HS-27A (cell line): Measurements from ENCODE around the gene RBMXL3.
"Not testable (repeated sequence)": the region's sequence is repeated elsewhere in the genome, so short reads cannot be mapped to it uniquely, and the experiment has no call there.

Source experiments
- DNase-seq: peaks from one replicate; pipeline ENCODE4 v3.0.0-alpha.2; 2012; ENCODE audit warnings: low read depth, missing footprints

RBMXL3 gene

DNA sequence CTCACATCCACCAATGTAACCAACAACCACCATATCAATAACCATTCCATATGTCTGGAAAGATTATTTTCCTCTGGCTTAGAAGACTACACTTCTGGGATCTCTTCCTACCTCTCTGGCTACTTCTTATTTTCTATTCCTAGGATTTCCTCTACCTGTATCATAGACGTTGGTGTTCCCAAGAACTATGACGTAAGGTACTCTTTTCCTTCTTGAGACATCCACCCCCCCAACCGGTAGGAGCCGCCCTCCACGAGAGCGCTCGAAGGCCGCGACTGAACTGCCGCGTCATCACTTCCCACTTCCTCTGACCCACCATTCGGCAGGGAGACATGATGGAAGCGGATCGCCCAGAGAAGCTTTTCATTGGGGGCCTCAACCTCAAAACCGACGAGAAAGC is at the start of gene RBMXL3:
RBMXL3 (plus strand) TSS at position 301 of the 400 bp plus-strand sequence; CDS start at position 333, 32 bp downstream.
- DNase-seq = no peak

DNA sequence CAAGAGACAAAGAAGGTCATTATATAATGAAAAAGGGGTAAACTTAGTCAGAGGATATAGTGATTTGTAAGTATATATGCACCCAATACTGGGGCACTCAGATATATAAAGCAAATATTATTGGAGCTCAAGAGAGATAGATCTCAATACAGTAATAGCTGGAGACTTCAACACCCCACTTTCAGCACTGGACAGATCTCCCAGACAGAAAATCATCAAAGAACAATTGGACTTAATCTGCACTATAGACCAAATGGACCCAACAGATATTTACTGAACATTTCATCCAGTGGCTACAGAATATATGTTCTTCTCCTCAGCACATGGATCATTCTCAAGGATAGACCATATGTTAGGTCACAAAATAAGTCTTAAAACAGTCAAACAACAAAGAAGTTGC is 47.2 kb upstream of the RBMXL3 start:
- DNase-seq = no peak

DNA sequence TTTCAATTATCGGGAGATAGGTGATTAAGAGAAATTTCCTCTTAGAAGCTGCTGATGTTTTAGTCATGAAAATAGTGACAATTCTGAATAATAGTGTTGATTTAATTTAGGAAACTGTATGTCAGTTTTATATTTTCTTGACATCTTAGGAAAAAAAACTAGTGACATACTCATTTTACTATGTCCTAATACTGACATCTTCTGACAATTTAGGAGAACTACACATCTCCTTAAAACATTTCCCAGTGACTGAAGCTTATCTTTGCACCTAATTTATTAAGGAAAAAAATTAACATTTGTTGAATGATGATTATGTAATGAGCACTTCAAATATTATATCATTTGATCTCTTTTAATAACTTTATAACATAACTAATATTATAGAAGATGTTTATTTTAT is 42.0 kb upstream of the RBMXL3 start:
- DNase-seq = no peak

- DNase-seq = no peak
Measured at GRCh38 chrX:115173181-115173580, 16.0 kb upstream of the RBMXL3 start.

DNA sequence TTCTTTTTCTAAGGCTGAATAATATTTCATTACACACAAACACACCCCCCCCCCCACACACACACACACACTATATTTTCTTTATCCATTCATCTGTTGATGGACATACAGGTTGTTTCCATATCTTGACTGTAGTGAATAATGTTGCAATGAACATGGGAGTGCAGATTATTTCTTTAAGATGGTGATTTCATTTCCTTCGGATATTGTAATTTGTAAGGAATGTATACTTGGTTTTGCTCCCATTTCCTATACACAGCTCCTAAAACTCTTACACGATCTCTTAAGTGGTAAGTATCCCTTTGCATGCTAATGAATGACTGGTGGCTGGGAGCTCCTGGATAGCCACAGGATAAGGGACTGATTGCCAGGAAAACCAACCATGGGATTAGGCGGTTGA is 14.7 kb upstream of the RBMXL3 start:
- no peak for DNase-seq

GRCh38 chrX:115177932-115178331 is 11.3 kb upstream of the RBMXL3 start:
- no peak for DNase-seq

- no peak for DNase-seq
Measured at GRCh38 chrX:115178473-115178872, 10.7 kb upstream of the RBMXL3 start.

DNA sequence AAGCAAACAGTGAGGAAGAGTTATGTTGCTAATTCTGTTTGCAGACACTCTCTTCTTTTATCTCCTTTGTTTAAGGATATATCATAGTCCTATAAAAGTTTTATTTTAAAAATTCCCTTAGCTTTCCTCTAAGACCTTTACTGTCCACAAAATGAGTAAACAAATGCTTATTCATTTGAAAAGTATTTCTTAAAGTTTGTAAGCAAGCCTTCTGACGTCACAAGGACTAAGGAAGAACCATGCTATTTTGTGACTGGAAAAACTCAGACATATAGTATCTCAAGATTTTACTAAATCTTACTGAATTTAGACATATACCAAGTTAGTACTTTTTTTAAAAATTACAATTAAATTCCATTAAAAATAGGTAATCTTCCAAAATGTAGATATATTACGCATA is 5.2 kb upstream of the RBMXL3 start:
- DNase-seq = no peak

DNA sequence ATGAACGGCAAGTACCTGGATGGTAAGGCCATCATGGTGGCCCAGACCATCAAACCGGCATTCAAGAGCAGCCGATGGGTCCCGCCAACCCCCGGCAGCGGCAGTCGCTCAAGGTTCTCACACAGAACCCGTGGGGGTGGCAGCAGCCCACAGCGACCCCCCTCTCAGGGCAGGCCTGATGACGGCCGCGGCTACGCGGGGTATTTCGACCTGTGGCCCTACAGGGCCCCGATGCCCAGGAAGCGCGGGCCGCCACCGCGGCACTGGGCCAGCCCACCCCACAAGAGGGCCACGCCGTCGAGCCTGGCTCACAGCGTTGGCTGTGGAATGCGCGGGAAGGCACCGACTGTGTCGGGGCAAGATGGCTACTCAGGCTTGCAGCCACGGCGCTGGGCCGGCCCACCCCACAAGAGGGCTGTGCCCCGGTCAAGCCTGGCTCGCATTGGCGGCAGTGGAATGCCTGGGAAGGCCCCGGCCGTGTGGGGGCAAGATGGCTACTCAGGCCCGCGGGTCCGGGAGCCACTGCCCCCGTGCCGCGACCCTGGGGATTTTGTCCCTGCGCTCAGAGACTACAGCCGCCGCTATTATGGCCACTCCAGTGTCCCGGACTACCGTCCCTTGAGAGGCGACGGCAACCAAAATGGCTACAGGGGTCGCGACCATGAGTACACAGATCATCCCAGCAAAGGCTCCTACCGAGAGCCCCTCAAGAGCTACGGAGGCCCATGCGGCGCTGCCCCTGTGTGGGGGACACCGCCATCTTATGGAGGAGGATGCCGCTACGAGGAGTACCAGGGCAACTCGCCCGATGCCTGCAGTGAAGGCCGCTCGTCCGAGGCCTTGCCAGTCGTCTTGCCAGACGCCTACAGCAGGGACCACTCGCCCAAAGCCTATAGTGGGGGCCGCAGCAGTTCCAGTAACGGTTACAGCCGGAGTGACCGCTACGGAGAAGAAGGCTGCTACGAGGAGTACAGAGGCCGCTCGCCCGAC is 731 bp downstream of the RBMXL3 start:
- DNase-seq = no peak

GRCh38 chrX:115190636-115191489 is 1.7 kb downstream of the RBMXL3 start:
- no peak for DNase-seq

DNA sequence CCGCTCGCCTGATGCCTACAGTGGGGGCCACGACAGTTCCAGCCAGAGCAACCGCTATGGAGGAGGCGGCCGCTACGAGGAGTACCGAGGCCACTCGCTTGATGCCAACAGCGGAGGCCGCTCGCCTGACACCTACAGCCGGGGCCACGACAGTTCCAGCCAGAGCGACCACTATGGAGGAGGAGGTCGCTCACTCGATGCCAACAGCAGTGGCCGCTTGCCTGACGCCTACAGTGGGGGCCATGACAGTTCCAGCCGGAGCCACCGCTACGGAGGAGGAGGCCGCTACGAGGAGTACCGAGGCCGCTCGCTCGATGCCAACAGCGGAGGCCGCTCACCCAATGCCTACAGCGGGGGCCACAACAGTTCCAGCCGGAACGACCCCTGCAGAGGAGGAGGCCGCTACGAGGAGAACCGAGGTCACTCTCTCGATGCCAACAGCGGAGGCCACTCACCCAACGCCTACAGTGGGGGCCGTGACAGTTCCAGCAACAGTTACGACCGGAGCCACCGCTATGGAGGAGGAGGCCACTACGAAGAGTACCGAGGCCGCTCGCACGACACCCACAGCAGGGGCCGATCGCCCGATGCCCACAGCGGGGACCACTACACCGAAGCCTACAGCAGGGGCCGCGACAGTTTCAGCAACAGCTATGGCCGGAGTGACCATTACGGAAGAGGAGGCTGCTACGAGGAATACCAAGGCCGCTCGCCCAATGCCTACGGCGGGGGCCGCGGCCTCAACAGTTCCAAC is 2.5 kb downstream of the RBMXL3 start:
- DNase-seq = no peak

DNA sequence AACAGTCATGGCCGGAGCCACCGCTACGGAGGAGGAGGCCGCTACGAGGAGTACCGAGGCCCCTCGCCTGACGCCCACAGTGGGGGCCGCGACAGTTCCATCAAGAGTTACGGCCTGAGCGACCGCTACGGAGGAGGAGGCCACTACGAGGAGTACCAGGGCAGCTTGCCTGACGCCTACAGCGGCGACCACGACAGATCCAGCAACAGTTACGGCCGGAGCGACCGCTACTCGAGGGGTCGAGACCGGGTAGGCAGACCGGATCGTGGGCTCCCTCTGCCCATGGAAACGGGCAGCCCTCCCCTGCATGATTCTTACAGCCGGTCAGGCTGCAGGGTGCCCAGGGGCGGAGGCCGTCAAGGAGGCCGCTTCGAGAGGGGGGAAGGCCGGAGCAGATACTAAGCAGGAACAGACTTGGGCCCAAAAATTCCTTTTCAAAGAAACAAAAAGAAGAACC is 3.1 kb downstream of the RBMXL3 start:
- DNase-seq = no peak

DNA sequence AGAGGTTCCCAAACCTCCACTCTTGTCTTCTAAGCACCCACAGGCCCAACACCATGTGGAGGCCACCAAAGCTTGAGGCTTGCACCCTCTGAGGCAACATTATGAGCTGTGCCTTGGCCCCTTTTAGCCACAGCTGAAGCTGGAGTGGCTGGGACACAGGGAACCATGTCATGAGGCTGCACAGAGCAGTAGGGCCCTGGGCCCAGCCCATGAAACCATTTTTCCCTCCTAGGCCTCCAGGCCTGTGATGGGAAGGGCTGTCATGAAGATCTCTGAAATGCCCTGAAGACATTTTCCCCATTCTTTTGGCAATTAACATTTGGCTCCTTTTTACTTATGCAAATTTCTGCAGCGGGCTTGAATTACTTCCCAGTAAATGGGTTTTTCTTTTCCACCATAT is 14.8 kb downstream of the RBMXL3 start:
- no peak for DNase-seq

DNA sequence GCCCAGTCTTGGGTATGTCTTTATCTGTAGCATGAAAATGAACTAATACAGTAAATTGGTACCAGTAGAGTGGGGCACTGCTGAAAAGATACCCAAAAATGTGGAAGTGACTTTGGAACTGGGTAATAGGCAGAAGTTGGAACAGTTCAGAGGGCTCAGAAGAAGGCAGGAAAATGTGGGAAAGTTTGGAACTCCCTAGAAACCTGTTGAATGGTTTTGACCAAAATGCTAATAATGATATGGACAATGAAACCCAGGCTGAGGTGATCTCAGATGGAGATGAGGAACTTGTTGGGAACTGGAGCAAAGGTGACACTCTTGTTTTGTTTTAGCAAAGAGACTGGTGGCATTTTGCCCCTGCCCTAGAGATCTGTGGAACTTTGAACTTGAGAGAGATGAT is 20.3 kb downstream of the RBMXL3 start:
- not testable (repeated sequence) for DNase-seq

DNA sequence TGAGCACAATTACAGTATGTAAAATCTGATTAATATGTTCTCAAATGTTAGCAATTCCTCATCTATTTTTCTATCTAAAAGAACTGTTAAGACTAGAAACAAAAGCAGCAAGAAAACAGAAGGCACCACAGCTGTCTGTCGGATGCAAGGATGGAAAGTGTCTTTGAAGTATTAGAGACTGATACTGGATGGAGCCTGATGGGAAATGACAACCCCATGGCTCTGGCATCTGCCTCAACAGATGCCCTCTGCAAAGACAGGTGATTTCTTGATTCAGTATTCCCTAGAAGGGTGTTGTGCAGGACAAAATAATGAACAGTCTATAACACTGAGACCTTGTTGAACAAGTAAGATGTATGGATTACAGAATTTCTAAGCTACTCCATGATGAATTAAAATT is 24.9 kb downstream of the RBMXL3 start:
- no peak for DNase-seq

GRCh38 chrX:115214605-115215004 is 25.4 kb downstream of the RBMXL3 start:
- no peak for DNase-seq

GRCh38 chrX:115217346-115217745 is 28.1 kb downstream of the RBMXL3 start:
- DNase-seq = not testable (repeated sequence)

- no peak for DNase-seq
Measured at GRCh38 chrX:115226929-115227328, 37.7 kb downstream of the RBMXL3 start.

DNA sequence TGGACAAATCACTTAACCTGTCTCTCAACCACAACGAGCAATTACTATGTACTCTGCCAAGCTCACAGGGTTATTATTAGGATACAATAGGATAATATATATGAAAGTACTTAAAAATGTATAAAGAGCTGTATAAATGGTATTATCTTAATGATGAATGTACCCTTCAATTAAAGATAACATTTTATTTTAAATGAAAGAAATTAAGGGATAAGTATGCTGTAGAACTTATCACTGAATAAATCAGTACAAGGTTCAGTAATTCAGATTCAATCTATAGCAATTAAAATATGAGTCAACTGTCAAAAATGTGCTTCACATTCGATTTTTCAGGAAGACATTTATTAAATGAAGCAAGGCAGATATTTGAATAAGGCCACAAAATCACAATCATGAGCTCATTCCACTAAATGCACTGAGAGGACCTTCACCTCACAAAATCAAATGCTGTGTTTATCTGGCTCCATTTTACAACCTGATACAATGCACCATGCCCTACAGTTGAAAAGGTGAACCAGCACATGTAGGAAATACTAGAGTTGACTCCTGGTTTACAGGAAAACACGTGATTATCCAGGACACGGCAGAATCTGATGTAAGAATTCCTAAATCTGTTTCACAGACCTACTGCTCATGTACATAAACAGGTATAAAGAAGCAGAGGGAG is 40.3 kb downstream of the RBMXL3 start:
- DNase-seq = no peak

- no peak for DNase-seq
Measured at GRCh38 chrX:115232933-115233496, 43.8 kb downstream of the RBMXL3 start.
